Right atrium auricular region (tissue), 2 donors: ENCODE data around the gene GIMAP2. TPM values are rescaled to one million over a fixed set of nuclear protein-coding genes. Genes with fewer than 3 reads are reported as not detected.
A peak's percentile ranks its signal among the peaks of the same experiment; 100 is the strongest.

Source experiments
- DNase-seq: peaks from one replicate; pipeline ENCODE4 v3.0.0-alpha.2; 2019; ENCODE audit warnings: low spot score
- H3K27ac ChIP-seq, 2 donors: fragments of 200-600 bp; sonication (generic); 1 replicate in 1 of 2; 2 replicates in 1 of 2; pipeline ENCODE4 v1.5.1; 2016 to 2019
- H3K27me3 ChIP-seq, 2 donors: fragments of 200-600 bp; sonication (generic); one replicate each; pipeline versions ENCODE4 v1.5.1 to v1.6.0; 2017 to 2019
- H3K36me3 ChIP-seq: fragments of 200-600 bp; sonication (generic); one replicate; pipeline ENCODE4 v1.5.1; 2016
- H3K4me1 ChIP-seq, 2 donors: fragments of 200-600 bp; sonication (generic); one replicate each; pipeline versions ENCODE4 v1.5.1 to v1.6.0; 2017 to 2019
- H3K4me3 ChIP-seq, 2 donors: fragments of 200-600 bp; sonication (generic); 1 replicate in 1 of 2; 2 replicates in 1 of 2; pipeline ENCODE4 v1.5.1; 2017 to 2019; ENCODE audit warnings: mild to moderate bottlenecking in 1 of 2, moderate library complexity in 1 of 2
- H3K9me3 ChIP-seq, 2 donors: fragments of 200-600 bp; sonication (generic); one replicate each; pipeline ENCODE4 v1.5.1; 2019
- total RNA-seq, 2 donors: library from RNA; depleted of rRNA; stranded (reverse); fragments of >200 nt; gene quantifications; one replicate each; pipeline ENCODE4 v1.1.0, GENCODE V29; 2016
- TF ChIP-seq, protein P1 (sequence below), 2 donors: fragments of 200-600 bp; sonication (generic); IDR thresholded peaks; one replicate each; pipeline ENCODE4 v1.5.1; 2019; ENCODE audit warnings: antibody characterized with exemption in 2 of 2

GIMAP2 gene
- total RNA-seq, 2 donors from 2014 or later, result 3.8 to 8.3 TPM

- no peaks in the 10 kb centered on the region for H3K9me3 ChIP-seq
- H3K36me3 ChIP-seq, result no peaks in the 10 kb centered on the region
- H3K27me3 ChIP-seq, result no peaks in the 10 kb centered on the region
- no peak overlapping the region for H3K4me3 ChIP-seq
- no peak overlapping the region for H3K27ac ChIP-seq
- TF ChIP-seq, protein P1, sequence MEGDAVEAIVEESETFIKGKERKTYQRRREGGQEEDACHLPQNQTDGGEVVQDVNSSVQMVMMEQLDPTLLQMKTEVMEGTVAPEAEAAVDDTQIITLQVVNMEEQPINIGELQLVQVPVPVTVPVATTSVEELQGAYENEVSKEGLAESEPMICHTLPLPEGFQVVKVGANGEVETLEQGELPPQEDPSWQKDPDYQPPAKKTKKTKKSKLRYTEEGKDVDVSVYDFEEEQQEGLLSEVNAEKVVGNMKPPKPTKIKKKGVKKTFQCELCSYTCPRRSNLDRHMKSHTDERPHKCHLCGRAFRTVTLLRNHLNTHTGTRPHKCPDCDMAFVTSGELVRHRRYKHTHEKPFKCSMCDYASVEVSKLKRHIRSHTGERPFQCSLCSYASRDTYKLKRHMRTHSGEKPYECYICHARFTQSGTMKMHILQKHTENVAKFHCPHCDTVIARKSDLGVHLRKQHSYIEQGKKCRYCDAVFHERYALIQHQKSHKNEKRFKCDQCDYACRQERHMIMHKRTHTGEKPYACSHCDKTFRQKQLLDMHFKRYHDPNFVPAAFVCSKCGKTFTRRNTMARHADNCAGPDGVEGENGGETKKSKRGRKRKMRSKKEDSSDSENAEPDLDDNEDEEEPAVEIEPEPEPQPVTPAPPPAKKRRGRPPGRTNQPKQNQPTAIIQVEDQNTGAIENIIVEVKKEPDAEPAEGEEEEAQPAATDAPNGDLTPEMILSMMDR (IDR thresholded peaks at IDR 0.05), result no peak
- no peak for DNase-seq
- peaks cover 0 to 10% of the 10 kb centered on the region in 2 donors for H3K4me1 ChIP-seq
These were observed 3.1 kb downstream of the GIMAP2 start for GRCh38 chr7:150688630-150689029.

- H3K27me3 ChIP-seq, result no peaks in the 10 kb centered on the region
- no peak overlapping the region for H3K4me3 ChIP-seq
- H3K27ac ChIP-seq, result no peak overlapping the region
- no peaks in the 10 kb centered on the region for H3K36me3 ChIP-seq
- peaks cover 0 to 25% of the 10 kb centered on the region in 2 donors for H3K9me3 ChIP-seq
- no peak for DNase-seq
- no peaks in the 10 kb centered on the region for H3K4me1 ChIP-seq
- TF ChIP-seq, protein P1 (IDR thresholded peaks at IDR 0.05), result no peak
These were observed 10.1 kb downstream of the GIMAP2 start for GRCh38 chr7:150695654-150696053.

DNA sequence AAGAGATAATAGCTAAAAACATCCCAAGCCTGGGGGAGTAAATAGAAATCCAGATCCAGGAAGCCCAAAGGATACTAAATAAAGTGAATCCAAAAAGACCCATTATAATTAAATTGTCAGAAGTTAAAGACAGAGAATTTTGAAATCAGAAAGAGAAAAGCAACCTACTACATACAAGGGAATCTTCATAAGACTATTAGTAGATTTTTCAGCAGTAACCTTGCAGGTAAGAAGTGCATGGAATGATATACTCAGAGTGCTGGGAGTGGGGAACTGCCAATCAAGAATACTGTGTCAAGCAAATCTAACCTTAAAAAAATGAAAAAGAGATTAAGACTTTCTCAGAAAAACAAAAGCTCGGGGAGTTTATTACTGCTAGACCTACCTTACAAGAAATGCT is 17.7 kb downstream of the GIMAP2 start:
- peaks cover 13 to 52% of the 10 kb centered on the region in 2 donors for H3K9me3 ChIP-seq
- H3K27me3 ChIP-seq, result no peaks in the 10 kb centered on the region
- H3K27ac ChIP-seq, result no peak overlapping the region
- no peaks in the 10 kb centered on the region for H3K36me3 ChIP-seq
- no peak for DNase-seq
- H3K4me3 ChIP-seq, result no peak overlapping the region
- H3K4me1 ChIP-seq, result no peaks in the 10 kb centered on the region
- TF ChIP-seq, protein P1 (IDR thresholded peaks at IDR 0.05), result no peak

GRCh38 chr7:150715293-150715692 is 29.8 kb downstream of the GIMAP2 start:
- H3K36me3 ChIP-seq, result peaks cover 3% of the 10 kb centered on the region
- H3K27ac ChIP-seq, result peak overlapping the region; percentile 65 to 78
- DNase-seq, result no peak
- no peak overlapping the region for H3K4me3 ChIP-seq
- no peaks in the 10 kb centered on the region for H3K27me3 ChIP-seq
- H3K4me1 ChIP-seq, result peaks cover 0 to 6% of the 10 kb centered on the region in 2 donors
- TF ChIP-seq, protein P1 (IDR thresholded peaks at IDR 0.05), result no peak
- H3K9me3 ChIP-seq, result peaks cover 0 to 12% of the 10 kb centered on the region in 2 donors

- peaks cover 0 to 9% of the 10 kb centered on the region in 2 donors for H3K4me1 ChIP-seq
- H3K36me3 ChIP-seq, result peaks cover 7% of the 10 kb centered on the region
- H3K9me3 ChIP-seq, result peaks cover 0 to 9% of the 10 kb centered on the region in 2 donors
- DNase-seq, result no peak
- TF ChIP-seq, protein P1 (IDR thresholded peaks at IDR 0.05), result no peak
- H3K27ac ChIP-seq, result peak overlapping the region; percentile 65 to 78
- no peaks in the 10 kb centered on the region for H3K27me3 ChIP-seq
- peak overlapping the region in 1 of 2 donors; percentile 49 for H3K4me3 ChIP-seq
These were observed 30.2 kb downstream of the GIMAP2 start for GRCh38 chr7:150715738-150716137.

- TF ChIP-seq, protein P1 (IDR thresholded peaks at IDR 0.05), result no peak
- peaks cover 9% of the 10 kb centered on the region for H3K36me3 ChIP-seq
- H3K9me3 ChIP-seq, result peaks cover 0 to 7% of the 10 kb centered on the region in 2 donors
- H3K27ac ChIP-seq, result peak within 1 kb of the TSS; percentile 65 to 78
- DNase-seq, result peak; percentile 73
- H3K4me1 ChIP-seq, result peaks cover 0 to 9% of the 10 kb centered on the region in 2 donors
- no peaks in the 10 kb centered on the region for H3K27me3 ChIP-seq
- H3K4me3 ChIP-seq, result peak within 1 kb of the TSS; percentile 45 to 49
These were observed 30.9 kb downstream of the GIMAP2 start, which contains the start of gene GIMAP1 for GRCh38 chr7:150716368-150716767. Gene GIMAP1, plus strand, starts transcription at chr7:150716613. Its CDS starts 2,435 bp downstream, at chr7:150719048.
